H1 (cell line): Measurements from ENCODE around the gene DPM3.

Experiments
- CREB1 ChIP-seq: IDR thresholded peaks from 2 replicates; pipeline ENCODE4 v1.6.1; 2012; ENCODE audit warnings: inconsistent platforms
- EP300 ChIP-seq, 2 experiments: IDR thresholded peaks; 1 replicate in 1 of 2; 2 replicates in 1 of 2; pipeline ENCODE4 v1.6.1; 2011 to 2012; ENCODE audit warnings: low read depth in 2 of 2, low read length in 2 of 2, mild to moderate bottlenecking in 2 of 2, borderline replicate concordance in 1 of 2, inconsistent platforms in 1 of 2, moderate library complexity in 1 of 2
- HDAC2 ChIP-seq, 2 experiments: fragments of 300-600 bp in 1 of 2; sonication (generic) in 1 of 2; IDR thresholded peaks; 2 replicates each; pipeline ENCODE4 v1.6.1; 2011 to 2012; ENCODE audit warnings: low read depth in 2 of 2, low read length in 2 of 2, mild to moderate bottlenecking in 2 of 2, moderate library complexity in 2 of 2, borderline replicate concordance in 1 of 2, inconsistent platforms in 1 of 2
- POLR2A ChIP-seq, 2 experiments: IDR thresholded peaks; 1 replicate in 1 of 2; 2 replicates in 1 of 2; pipeline ENCODE4 v1.6.1; 2011; ENCODE audit warnings: low read depth in 2 of 2, low read length in 2 of 2, mild to moderate bottlenecking in 2 of 2; ENCODE audit errors: control extremely low read depth in 1 of 2
- POLR2AphosphoS5 ChIP-seq: IDR thresholded peaks from 2 replicates; pipeline ENCODE4 v1.6.1; 2011; ENCODE audit warnings: low read depth, low read length
- POU5F1 ChIP-seq: IDR thresholded peaks from 2 replicates; pipeline ENCODE4 v1.6.1; 2011; ENCODE audit warnings: low read depth, mild to moderate bottlenecking, low read length, moderate library complexity
- SUZ12 ChIP-seq: fragments of 200-600 bp; sonication (generic); IDR thresholded peaks from 2 replicates; pipeline ENCODE4 v1.6.1; 2012; ENCODE audit warnings: mild to moderate bottlenecking, inconsistent platforms, low read length, moderate library complexity, mixed read lengths
- TAF1 ChIP-seq: IDR thresholded peaks from 2 replicates; pipeline ENCODE4 v1.6.1; 2011; ENCODE audit warnings: mild to moderate bottlenecking, low read depth, low read length
- TEAD4 ChIP-seq: IDR thresholded peaks from 2 replicates; pipeline ENCODE4 v1.6.1; 2012; ENCODE audit warnings: low read depth, low read length, inconsistent platforms, mixed read lengths
- TF ChIP-seq, protein P1 (sequence below), 3 experiments: IDR thresholded peaks; 1 replicate in 2 of 3; 2 replicates in 1 of 3; pipeline versions ENCODE4 v1.5.1 to v1.6.1; 2011; ENCODE audit warnings: low read length in 3 of 3, mild to moderate bottlenecking in 3 of 3, inconsistent platforms in 2 of 3, low read depth in 1 of 3, moderate library complexity in 1 of 3; ENCODE audit not compliant: insufficient read depth in 1 of 3; ENCODE audit errors: control extremely low read depth in 1 of 3

GRCh38 chr1:155131285-155131684, 9.0 kb downstream of the DPM3 start:
- TF ChIP-seq, protein P1, sequence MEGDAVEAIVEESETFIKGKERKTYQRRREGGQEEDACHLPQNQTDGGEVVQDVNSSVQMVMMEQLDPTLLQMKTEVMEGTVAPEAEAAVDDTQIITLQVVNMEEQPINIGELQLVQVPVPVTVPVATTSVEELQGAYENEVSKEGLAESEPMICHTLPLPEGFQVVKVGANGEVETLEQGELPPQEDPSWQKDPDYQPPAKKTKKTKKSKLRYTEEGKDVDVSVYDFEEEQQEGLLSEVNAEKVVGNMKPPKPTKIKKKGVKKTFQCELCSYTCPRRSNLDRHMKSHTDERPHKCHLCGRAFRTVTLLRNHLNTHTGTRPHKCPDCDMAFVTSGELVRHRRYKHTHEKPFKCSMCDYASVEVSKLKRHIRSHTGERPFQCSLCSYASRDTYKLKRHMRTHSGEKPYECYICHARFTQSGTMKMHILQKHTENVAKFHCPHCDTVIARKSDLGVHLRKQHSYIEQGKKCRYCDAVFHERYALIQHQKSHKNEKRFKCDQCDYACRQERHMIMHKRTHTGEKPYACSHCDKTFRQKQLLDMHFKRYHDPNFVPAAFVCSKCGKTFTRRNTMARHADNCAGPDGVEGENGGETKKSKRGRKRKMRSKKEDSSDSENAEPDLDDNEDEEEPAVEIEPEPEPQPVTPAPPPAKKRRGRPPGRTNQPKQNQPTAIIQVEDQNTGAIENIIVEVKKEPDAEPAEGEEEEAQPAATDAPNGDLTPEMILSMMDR (IDR thresholded peaks at IDR 0.05; ENCODE audit: control extremely low read depth in 1 of 3, insufficient read depth in 1 of 3, low read depth in 1 of 3, low read length in 3 of 3): no peak
- TF ChIP-seq EP300 (IDR thresholded peaks at IDR 0.05; ENCODE audit: borderline replicate concordance in 1 of 2, low read depth in 2 of 2, low read length in 2 of 2) (no peak), TEAD4 (no peak), HDAC2 (IDR thresholded peaks at IDR 0.05; ENCODE audit: borderline replicate concordance in 1 of 2, low read depth in 2 of 2, low read length in 2 of 2) (no peak), SUZ12 (no peak), TAF1 (no peak), CREB1 (no peak), POLR2A (IDR thresholded peaks at IDR 0.05; ENCODE audit: control extremely low read depth in 1 of 2, low read depth in 2 of 2, low read length in 2 of 2) (no peak), POU5F1 (no peak), POLR2AphosphoS5 (no peak)
